ENCODE measurements around the gene ABI2.
"Not testable (repeated sequence)": the region's sequence is repeated elsewhere in the genome, so short reads cannot be mapped to it uniquely, and the experiment has no call there.

The ABI2 gene

GRCh38 chr2:203340791-203341487 is 12.7 kb downstream of the ABI2 start:
- TF ChIP-seq CTCF (conservative IDR thresholded peaks at IDR 0.05; ENCODE audit: control insufficient read depth, insufficient read depth, low read depth, low read length), result no peak
- no peak overlapping the region for H3K4me3 ChIP-seq (ENCODE audit: control insufficient read depth, low read depth, low read length)
- peak; percentile 34 for DNase-seq (ENCODE audit: low read depth)

- TF ChIP-seq CTCF (conservative IDR thresholded peaks at IDR 0.05; ENCODE audit: control insufficient read depth, insufficient read depth, low read depth, low read length), result no peak
- DNase-seq (ENCODE audit: low read depth), result peak; percentile 12
These were observed 13.6 kb downstream of the ABI2 start for GRCh38 chr2:203341741-203342310.

GRCh38 chr2:203342374-203342773 is 14.2 kb downstream of the ABI2 start:
- not testable (repeated sequence) for DNase-seq (ENCODE audit: low read depth); H3K4me3 ChIP-seq (ENCODE audit: control insufficient read depth, low read depth, low read length)

More at GRCh38 chr2:203341741-203342310, 13.6 kb downstream of the ABI2 start:
- no peak overlapping the region for H3K4me3 ChIP-seq (ENCODE audit: control insufficient read depth, low read depth, low read length)

DNA sequence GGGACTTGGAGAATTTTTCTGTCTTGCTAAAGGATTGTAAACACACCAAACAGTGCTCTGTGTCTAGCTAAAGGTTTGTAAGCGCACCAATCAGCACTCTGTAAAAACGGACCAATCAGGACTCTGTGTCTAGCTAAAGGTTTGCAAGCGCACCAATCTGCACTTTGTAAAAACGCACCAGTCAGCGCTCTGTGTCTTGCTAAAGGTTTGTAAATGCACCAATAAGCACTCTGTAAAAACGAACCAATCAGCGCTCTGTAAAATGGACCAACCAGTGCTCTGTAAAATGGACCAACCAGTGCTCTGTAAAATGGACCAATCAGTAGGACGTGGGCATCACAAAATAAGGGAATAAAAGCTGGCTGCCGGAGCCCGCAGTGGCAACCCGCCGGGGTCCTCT is 16.5 kb downstream of the ABI2 start:
- no peak for TF ChIP-seq CTCF (conservative IDR thresholded peaks at IDR 0.05; ENCODE audit: control insufficient read depth, insufficient read depth, low read depth, low read length)
- no peak overlapping the region for H3K4me3 ChIP-seq (ENCODE audit: control insufficient read depth, low read depth, low read length)
- no peak for DNase-seq (ENCODE audit: low read depth)

- H3K4me3 ChIP-seq (ENCODE audit: control insufficient read depth, low read depth, low read length), result no peak overlapping the region
- no peak for TF ChIP-seq CTCF (conservative IDR thresholded peaks at IDR 0.05; ENCODE audit: control insufficient read depth, insufficient read depth, low read depth, low read length)
- no peak for DNase-seq (ENCODE audit: low read depth)
These were observed 18.4 kb downstream of the ABI2 start for GRCh38 chr2:203346612-203347011.

GRCh38 chr2:203347375-203347774 is 19.2 kb downstream of the ABI2 start:
- DNase-seq (ENCODE audit: low read depth), result no peak
- no peak overlapping the region for H3K4me3 ChIP-seq (ENCODE audit: control insufficient read depth, low read depth, low read length)
- no peak for TF ChIP-seq CTCF (conservative IDR thresholded peaks at IDR 0.05; ENCODE audit: control insufficient read depth, insufficient read depth, low read depth, low read length)

DNA sequence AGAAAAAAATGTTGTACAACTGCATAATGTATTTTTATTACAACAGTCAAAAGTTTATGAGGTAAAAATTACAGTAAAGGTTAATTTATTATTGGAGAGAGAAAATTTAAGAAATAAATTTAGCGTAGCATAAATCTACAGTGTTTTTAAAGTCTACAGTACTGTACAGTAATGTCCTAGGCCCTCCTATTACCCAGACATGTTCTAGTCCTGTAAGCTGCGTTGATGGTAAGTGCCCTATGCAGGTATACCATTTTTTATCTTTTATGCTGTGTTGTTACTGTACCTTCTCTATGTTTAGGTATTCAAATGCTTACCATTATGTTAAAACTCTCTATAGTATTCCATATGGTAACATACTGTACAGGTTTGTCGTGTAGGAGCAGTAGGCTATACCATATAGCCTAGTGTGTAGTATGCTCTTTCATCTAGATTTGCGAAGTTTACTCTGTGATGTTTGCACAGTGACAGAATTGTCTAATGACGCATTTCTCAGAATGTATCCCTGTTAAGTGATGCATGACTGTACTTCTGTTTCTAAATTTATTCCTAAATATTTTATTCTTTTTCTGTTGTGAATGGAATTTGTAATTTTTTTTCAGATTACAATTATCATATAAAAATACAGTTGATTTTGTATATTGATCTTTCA is 24.5 kb downstream of the ABI2 start:
- no peak for TF ChIP-seq CTCF (conservative IDR thresholded peaks at IDR 0.05; ENCODE audit: control insufficient read depth, insufficient read depth, low read depth, low read length)
- DNase-seq (ENCODE audit: low read depth), result no peak
- no peak overlapping the region for H3K4me3 ChIP-seq (ENCODE audit: control insufficient read depth, low read depth, low read length)

Measured in fibroblast of mammary gland (primary cell).